UCSD-AML1 (cell line): ENCODE results near the gene PARP3.

Experiments
- DNase-seq: peaks from one replicate; lab custom pipeline; 2025; ENCODE audit not compliant: unreplicated experiment; lab: John Stamatoyannopoulos, UW

PARP3 gene

GRCh38 chr3:51933471-51934138 lies 8.6 kb upstream of the PARP3 start:
- DNase-seq: no peak

GRCh38 chr3:51934139-51934850 lies 7.9 kb upstream of the PARP3 start:
- no peak for DNase-seq

GRCh38 chr3:51934991-51935885 lies 6.9 kb upstream of the PARP3 start:
- DNase-seq: no peak

GRCh38 chr3:51935886-51936755 lies 6.0 kb upstream of the PARP3 start:
- no peak for DNase-seq

- no peak for DNase-seq
Measured at GRCh38 chr3:51937014-51937413, 5.1 kb upstream of the PARP3 start.

- no peak for DNase-seq
Measured at GRCh38 chr3:51937611-51938450, 4.3 kb upstream of the PARP3 start.

- no peak for DNase-seq
Measured at GRCh38 chr3:51938780-51939425, 3.3 kb upstream of the PARP3 start.

- DNase-seq: no peak
Measured at GRCh38 chr3:51940648-51941462, 1.3 kb upstream of the PARP3 start.

GRCh38 chr3:51941463-51941797 lies 733 bp upstream of the PARP3 start:
- DNase-seq: no peak

GRCh38 chr3:51942603-51943450 lies 664 bp downstream of the PARP3 start:
- no peak for DNase-seq

GRCh38 chr3:51943451-51944391 lies 1.6 kb downstream of the PARP3 start:
- DNase-seq: no peak

- no peak for DNase-seq
Measured at GRCh38 chr3:51944451-51945021, 2.4 kb downstream of the PARP3 start.

GRCh38 chr3:51945031-51945840 lies 3.1 kb downstream of the PARP3 start:
- no peak for DNase-seq

GRCh38 chr3:51945926-51946705 lies 4.0 kb downstream of the PARP3 start:
- no peak for DNase-seq

GRCh38 chr3:51946796-51947195 lies 4.6 kb downstream of the PARP3 start:
- no peak for DNase-seq
